Neural cell (in vitro differentiated cells): ENCODE measurements around the gene SFMBT1. TPM values are rescaled to one million over a fixed set of nuclear protein-coding genes. Genes with fewer than 3 reads are reported as not detected.

Source experiments
- H2AFZ ChIP-seq: fragments of 200-600, 300-800 bp; sonication (generic), shearing (Covaris generic); 2 replicates; pipeline ENCODE4 v1.6.0; 2014; ENCODE audit warnings: low read depth, mild to moderate bottlenecking, antibody characterized with exemption, low read length, moderate library complexity
- H3F3A ChIP-seq: fragments of 200-600 bp; shearing (Covaris generic); 2 replicates; pipeline ENCODE4 v1.6.1; 2016; ENCODE audit warnings: mild to moderate bottlenecking, moderate library complexity, mixed read lengths, antibody characterized with exemption, low read length; ENCODE audit not compliant: insufficient read depth, poor library complexity, severe bottlenecking
- H3K27ac ChIP-seq: fragments of 200-600, 300-800 bp; sonication (generic), shearing (Covaris generic); 2 replicates; pipeline ENCODE4 v1.5.1; 2014; ENCODE audit warnings: mild to moderate bottlenecking, low read length, moderate library complexity
- H3K27me3 ChIP-seq: fragments of 300-800, 200-600 bp; sonication (generic), shearing (Covaris generic); 2 replicates; pipeline ENCODE4 v1.6.0; 2014; ENCODE audit warnings: mild to moderate bottlenecking, low read depth, low read length, moderate library complexity; ENCODE audit not compliant: insufficient read depth
- H3K36me3 ChIP-seq: fragments of 300-800, 200-600 bp; sonication (generic), shearing (Covaris generic); 2 replicates; pipeline ENCODE4 v1.5.1; 2014; ENCODE audit warnings: mild to moderate bottlenecking, antibody characterized with exemption, low read length, moderate library complexity; ENCODE audit not compliant: insufficient read depth
- H3K4me2 ChIP-seq: fragments of 300-800, 200-600 bp; sonication (generic), shearing (Covaris generic); 2 replicates; pipeline ENCODE4 v1.6.0; 2014; ENCODE audit warnings: mild to moderate bottlenecking, low read length
- H3K4me3 ChIP-seq: fragments of 300-800, 200-600 bp; sonication (generic), shearing (Covaris generic); 2 replicates; pipeline ENCODE4 v1.5.1; 2014; ENCODE audit warnings: mild to moderate bottlenecking, low read length, moderate library complexity
- H3K79me2 ChIP-seq: fragments of 200-600 bp; shearing (Covaris generic); replicated peaks from 2 replicates; pipeline ENCODE4 v1.6.0; 2014; ENCODE audit warnings: mild to moderate bottlenecking, low read length, moderate library complexity; ENCODE audit not compliant: insufficient read depth
- H3K9ac ChIP-seq: fragments of 300-800, 200-600 bp; sonication (generic), shearing (Covaris generic); 2 replicates; pipeline ENCODE4 v1.6.1; 2016; ENCODE audit warnings: mild to moderate bottlenecking, low read length, mixed read lengths
- H3K9me2 ChIP-seq: fragments of 200-600 bp; shearing (Covaris generic); 2 replicates; pipeline ENCODE4 v1.6.1; 2016; ENCODE audit warnings: mild to moderate bottlenecking, low read length, mixed read lengths; ENCODE audit not compliant: insufficient read depth
- H3K9me3 ChIP-seq: fragments of 200-600, 300-800 bp; sonication (generic), shearing (Covaris generic); 2 replicates; pipeline ENCODE4 v1.6.1; 2016; ENCODE audit warnings: mild to moderate bottlenecking, mixed run types, low read length, moderate library complexity, mixed read lengths
- H4K20me1 ChIP-seq: fragments of 200-600 bp; shearing (Covaris generic); 2 replicates; pipeline ENCODE4 v1.6.1; 2016; ENCODE audit warnings: mild to moderate bottlenecking, mixed run types; ENCODE audit not compliant: insufficient read depth
- EP300 ChIP-seq: fragments of 450-650 bp; conservative IDR thresholded peaks from 2 replicates; pipeline ENCODE4 v1.6.1; 2014; ENCODE audit warnings: antibody characterized with exemption, mild to moderate bottlenecking, moderate library complexity; ENCODE audit not compliant: poor library complexity, severe bottlenecking
- EZH2 ChIP-seq: fragments of 200-600, 300-800 bp; shearing (Covaris generic), sonication (generic); IDR thresholded peaks from 2 replicates; pipeline ENCODE4 v1.6.1; 2014; ENCODE audit warnings: antibody characterized with exemption, low read length, borderline replicate concordance, mild to moderate bottlenecking; ENCODE audit not compliant: insufficient read depth, poor library complexity, severe bottlenecking
- MXI1 ChIP-seq: fragments of 450-650 bp; conservative IDR thresholded peaks from 2 replicates; pipeline ENCODE4 v1.6.1; 2014; ENCODE audit warnings: antibody characterized with exemption, mild to moderate bottlenecking; ENCODE audit not compliant: poor library complexity, severe bottlenecking
- POLR2AphosphoS5 ChIP-seq: IDR thresholded peaks from 2 replicates; pipeline ENCODE4 v1.6.1; 2012
- RAD21 ChIP-seq: fragments of 450-650 bp; conservative IDR thresholded peaks from 2 replicates; pipeline ENCODE4 v1.6.1; 2014; ENCODE audit warnings: antibody characterized with exemption, mild to moderate bottlenecking, moderate library complexity
- SMC3 ChIP-seq: fragments of 450-650 bp; conservative IDR thresholded peaks from 2 replicates; pipeline ENCODE4 v1.6.1; 2014; ENCODE audit warnings: antibody characterized with exemption, mild to moderate bottlenecking, moderate library complexity; ENCODE audit not compliant: poor library complexity
- TAF1 ChIP-seq: IDR thresholded peaks from 2 replicates; pipeline ENCODE4 v1.6.1; 2012; ENCODE audit warnings: low read depth
- polyA plus RNA-seq: library from polyadenylated mRNA; depleted of rRNA; stranded (reverse); fragments of >200 nt; gene quantifications from 2 replicates; pipeline ENCODE4 v1.2.3, GENCODE V29; 2014
- TF ChIP-seq, protein P1 (sequence below): IDR thresholded peaks from 2 replicates; pipeline ENCODE4 v1.6.1; 2012; ENCODE audit warnings: borderline replicate concordance
- TF ChIP-seq, protein P2 (sequence below): fragments of 450-650 bp; IDR thresholded peaks from 2 replicates; pipeline ENCODE4 v1.5.1; 2014; ENCODE audit warnings: antibody characterized with exemption, mild to moderate bottlenecking, moderate library complexity; ENCODE audit not compliant: poor library complexity, severe bottlenecking

SFMBT1 gene
- polyA plus RNA-seq, 1 donor from 2014 or later: 17.3 TPM

DNA sequence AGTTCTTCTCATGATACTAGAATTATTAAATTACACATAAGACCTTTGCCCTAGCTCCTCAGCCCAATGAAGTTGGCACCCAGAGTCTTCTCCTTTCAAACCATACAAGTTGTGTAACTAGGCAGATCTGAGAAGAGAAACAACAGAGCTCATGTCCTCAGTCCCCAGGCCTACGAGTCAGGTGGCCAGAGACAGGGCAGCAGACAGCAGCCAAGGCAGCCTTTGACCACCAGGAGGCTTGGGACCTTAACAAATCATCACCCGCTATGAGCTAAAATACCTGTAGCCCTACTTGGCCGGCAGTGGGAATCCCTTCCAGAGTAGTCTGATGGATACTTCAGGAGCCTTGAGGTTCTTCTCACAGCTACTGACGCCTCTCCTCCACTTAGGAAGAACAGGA lies 166.8 kb downstream of the SFMBT1 start:
- Histone ChIP-seq H3K9me2 (no peaks in the 10 kb centered on the region), H2AFZ (no peak overlapping the region), H3K79me2 (no peaks in the 10 kb centered on the region), H3K9me3 (no peaks in the 10 kb centered on the region), H3K4me3 (no peak overlapping the region), H3K36me3 (no peaks in the 10 kb centered on the region), H3K9ac (no peak overlapping the region), H3K27ac (no peak overlapping the region), H3K27me3 (no peaks in the 10 kb centered on the region), H3K4me2 (no peak overlapping the region), H3F3A (no peaks in the 10 kb centered on the region), H4K20me1 (no peaks in the 10 kb centered on the region)
- TF ChIP-seq EP300 (no peak), EZH2 (no peak), TAF1 (no peak), SMC3 (no peak), RAD21 (no peak), POLR2AphosphoS5 (no peak), MXI1 (no peak)
- TF ChIP-seq, protein P1, sequence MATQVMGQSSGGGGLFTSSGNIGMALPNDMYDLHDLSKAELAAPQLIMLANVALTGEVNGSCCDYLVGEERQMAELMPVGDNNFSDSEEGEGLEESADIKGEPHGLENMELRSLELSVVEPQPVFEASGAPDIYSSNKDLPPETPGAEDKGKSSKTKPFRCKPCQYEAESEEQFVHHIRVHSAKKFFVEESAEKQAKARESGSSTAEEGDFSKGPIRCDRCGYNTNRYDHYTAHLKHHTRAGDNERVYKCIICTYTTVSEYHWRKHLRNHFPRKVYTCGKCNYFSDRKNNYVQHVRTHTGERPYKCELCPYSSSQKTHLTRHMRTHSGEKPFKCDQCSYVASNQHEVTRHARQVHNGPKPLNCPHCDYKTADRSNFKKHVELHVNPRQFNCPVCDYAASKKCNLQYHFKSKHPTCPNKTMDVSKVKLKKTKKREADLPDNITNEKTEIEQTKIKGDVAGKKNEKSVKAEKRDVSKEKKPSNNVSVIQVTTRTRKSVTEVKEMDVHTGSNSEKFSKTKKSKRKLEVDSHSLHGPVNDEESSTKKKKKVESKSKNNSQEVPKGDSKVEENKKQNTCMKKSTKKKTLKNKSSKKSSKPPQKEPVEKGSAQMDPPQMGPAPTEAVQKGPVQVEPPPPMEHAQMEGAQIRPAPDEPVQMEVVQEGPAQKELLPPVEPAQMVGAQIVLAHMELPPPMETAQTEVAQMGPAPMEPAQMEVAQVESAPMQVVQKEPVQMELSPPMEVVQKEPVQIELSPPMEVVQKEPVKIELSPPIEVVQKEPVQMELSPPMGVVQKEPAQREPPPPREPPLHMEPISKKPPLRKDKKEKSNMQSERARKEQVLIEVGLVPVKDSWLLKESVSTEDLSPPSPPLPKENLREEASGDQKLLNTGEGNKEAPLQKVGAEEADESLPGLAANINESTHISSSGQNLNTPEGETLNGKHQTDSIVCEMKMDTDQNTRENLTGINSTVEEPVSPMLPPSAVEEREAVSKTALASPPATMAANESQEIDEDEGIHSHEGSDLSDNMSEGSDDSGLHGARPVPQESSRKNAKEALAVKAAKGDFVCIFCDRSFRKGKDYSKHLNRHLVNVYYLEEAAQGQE: no peak
- TF ChIP-seq, protein P2, sequence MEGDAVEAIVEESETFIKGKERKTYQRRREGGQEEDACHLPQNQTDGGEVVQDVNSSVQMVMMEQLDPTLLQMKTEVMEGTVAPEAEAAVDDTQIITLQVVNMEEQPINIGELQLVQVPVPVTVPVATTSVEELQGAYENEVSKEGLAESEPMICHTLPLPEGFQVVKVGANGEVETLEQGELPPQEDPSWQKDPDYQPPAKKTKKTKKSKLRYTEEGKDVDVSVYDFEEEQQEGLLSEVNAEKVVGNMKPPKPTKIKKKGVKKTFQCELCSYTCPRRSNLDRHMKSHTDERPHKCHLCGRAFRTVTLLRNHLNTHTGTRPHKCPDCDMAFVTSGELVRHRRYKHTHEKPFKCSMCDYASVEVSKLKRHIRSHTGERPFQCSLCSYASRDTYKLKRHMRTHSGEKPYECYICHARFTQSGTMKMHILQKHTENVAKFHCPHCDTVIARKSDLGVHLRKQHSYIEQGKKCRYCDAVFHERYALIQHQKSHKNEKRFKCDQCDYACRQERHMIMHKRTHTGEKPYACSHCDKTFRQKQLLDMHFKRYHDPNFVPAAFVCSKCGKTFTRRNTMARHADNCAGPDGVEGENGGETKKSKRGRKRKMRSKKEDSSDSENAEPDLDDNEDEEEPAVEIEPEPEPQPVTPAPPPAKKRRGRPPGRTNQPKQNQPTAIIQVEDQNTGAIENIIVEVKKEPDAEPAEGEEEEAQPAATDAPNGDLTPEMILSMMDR: no peak

DNA sequence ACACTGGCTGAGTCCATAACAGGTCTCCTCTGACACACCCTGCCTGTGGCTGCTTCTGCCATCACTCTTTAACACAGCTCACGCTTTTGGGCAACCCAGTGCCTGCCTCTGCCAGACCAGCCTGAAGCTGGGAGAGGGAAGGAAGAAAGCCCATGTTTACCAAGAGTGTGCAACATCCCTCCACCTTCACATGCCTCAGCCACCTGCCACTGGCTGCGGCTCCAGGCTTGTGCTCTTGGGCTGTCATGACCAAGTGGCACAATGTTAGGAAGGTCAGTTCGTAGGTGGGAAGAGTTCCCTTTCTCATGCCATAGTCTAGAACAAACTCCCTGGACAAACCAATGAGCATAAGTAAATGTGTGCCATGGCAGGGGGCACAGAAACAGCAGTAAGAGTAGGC lies 168.8 kb downstream of the SFMBT1 start:
- Histone ChIP-seq H3K79me2 (no peaks in the 10 kb centered on the region), H3K9me2 (no peaks in the 10 kb centered on the region), H3F3A (no peaks in the 10 kb centered on the region), H2AFZ (no peak overlapping the region), H3K4me2 (no peak overlapping the region), H4K20me1 (no peaks in the 10 kb centered on the region), H3K27me3 (no peaks in the 10 kb centered on the region), H3K36me3 (no peaks in the 10 kb centered on the region), H3K9me3 (no peaks in the 10 kb centered on the region), H3K27ac (no peak overlapping the region), H3K9ac (no peak overlapping the region), H3K4me3 (no peak overlapping the region)
- TF ChIP-seq, protein P2: no peak
- no peak for TF ChIP-seq RAD21
- no peak for TF ChIP-seq EZH2
- TF ChIP-seq EP300: no peak
- TF ChIP-seq, protein P1: no peak
- no peak for TF ChIP-seq POLR2AphosphoS5
- TF ChIP-seq TAF1: no peak
- TF ChIP-seq SMC3: no peak
- no peak for TF ChIP-seq MXI1
